ENCODE measurements around the gene GYG2. TPM values are rescaled to one million over a fixed set of nuclear protein-coding genes. Genes with fewer than 3 reads are reported as not detected.
"Not testable (repeated sequence)": the region's sequence is repeated elsewhere in the genome, so short reads cannot be mapped to it uniquely, and the experiment has no call there.

The GYG2 gene
- polyA plus RNA-seq, 4 donors: 15.2 to 17.8 (median 17.0) TPM

GRCh38 chrX:2812161-2812907 lies 16.4 kb upstream of the GYG2 start:
- not testable (repeated sequence) for DNase-seq (ENCODE audit: low read depth in 4 of 4, low spot score in 3 of 4)

DNA sequence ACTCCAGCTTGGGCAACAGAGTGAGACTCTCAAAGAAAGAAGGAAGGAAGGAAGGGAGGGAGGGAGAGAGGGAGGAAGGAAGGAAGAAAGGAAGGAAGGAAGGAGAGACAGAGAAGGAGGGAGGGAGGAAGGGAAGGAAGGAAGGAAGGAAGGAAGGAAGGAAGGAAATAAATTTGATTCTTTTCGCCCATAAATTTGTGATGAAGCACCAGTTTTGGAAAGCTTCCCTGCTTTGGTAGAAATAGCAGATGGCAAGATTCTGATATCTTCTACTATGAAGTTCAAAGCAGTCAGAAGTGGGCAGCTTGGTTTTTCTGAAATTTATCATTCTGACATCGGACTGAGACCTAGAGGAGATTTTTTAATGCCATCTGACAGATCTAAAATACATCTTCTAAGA lies 11.7 kb upstream of the GYG2 start:
- DNase-seq (ENCODE audit: low read depth in 4 of 4, low spot score in 3 of 4): no peak

GRCh38 chrX:2819345-2820135 lies 9.2 kb upstream of the GYG2 start:
- DNase-seq (ENCODE audit: low read depth in 4 of 4, low spot score in 3 of 4): no peak

DNA sequence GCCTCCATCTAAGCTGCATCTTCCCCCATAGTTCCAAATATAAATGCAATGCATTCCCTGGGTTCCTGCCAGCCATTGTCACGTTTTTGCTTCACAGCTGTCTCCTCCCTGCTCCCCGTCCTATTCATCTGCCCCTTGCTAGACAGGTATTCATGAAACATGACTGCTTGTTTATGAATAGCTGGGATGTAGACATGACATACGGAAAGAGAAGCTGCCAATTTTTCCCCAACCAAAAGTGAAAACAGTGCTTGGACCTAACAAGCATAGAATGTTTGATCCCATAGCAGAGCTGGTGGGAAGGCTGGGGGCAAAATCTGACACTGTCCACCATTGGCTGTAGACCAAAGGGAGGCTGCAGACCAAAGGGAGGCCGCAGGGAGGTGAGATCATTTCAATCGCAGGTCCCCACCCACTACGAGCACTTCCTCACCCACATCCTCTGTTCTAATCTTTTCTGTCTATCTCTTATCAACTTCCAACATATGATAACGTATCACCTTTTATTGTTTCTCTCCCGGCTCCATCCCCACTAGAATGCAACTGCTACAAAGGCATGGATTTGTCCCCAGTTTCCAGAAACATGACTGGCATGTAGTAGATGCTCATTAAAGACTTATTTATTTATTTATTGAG lies 8.5 kb upstream of the GYG2 start:
- DNase-seq (ENCODE audit: low read depth in 4 of 4, low spot score in 3 of 4): no peak

GRCh38 chrX:2823795-2824386 lies 4.8 kb upstream of the GYG2 start:
- DNase-seq (ENCODE audit: low read depth in 4 of 4, low spot score in 3 of 4): no peak

- no peak for DNase-seq (ENCODE audit: low read depth in 4 of 4, low spot score in 3 of 4)
Measured at GRCh38 chrX:2824886-2825285, 3.8 kb upstream of the GYG2 start.

DNA sequence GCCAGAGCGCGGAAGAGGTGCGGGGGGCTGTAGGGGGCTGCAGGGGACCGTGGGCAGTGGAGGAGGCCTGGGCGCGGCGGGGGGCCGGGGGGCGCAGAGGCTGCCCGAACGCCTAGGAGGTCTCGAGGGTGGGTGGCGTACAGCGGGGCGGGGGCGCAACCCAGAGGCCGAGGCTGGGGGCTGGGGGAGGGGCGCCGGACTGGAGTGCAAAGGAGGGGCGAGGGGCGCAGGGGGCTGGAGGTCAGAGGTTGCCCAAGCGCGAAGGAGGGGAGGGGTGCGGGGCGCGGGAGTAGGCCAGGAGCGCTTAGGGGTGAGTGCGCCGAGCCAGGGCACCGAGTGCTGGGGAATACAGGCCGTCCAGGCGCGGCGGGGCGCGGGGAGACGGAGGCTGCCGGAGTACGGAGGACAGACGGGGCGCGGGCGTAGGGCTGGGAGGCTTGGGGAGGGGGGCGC lies 255 bp downstream of the GYG2 start:
- DNase-seq (ENCODE audit: low read depth in 4 of 4, low spot score in 3 of 4): no peak

GRCh38 chrX:2829469-2830246 lies 928 bp downstream of the GYG2 start:
- DNase-seq (ENCODE audit: low read depth in 4 of 4, low spot score in 3 of 4): no peak

GRCh38 chrX:2831471-2832228 lies 2.9 kb downstream of the GYG2 start:
- DNase-seq (ENCODE audit: low read depth in 4 of 4, low spot score in 3 of 4): no peak

GRCh38 chrX:2837961-2838360 lies 9.2 kb downstream of the GYG2 start:
- DNase-seq (ENCODE audit: low read depth in 4 of 4, low spot score in 3 of 4): no peak

- no peak for DNase-seq (ENCODE audit: low read depth in 4 of 4, low spot score in 3 of 4)
Measured at GRCh38 chrX:2840961-2841360, 12.2 kb downstream of the GYG2 start.

DNA sequence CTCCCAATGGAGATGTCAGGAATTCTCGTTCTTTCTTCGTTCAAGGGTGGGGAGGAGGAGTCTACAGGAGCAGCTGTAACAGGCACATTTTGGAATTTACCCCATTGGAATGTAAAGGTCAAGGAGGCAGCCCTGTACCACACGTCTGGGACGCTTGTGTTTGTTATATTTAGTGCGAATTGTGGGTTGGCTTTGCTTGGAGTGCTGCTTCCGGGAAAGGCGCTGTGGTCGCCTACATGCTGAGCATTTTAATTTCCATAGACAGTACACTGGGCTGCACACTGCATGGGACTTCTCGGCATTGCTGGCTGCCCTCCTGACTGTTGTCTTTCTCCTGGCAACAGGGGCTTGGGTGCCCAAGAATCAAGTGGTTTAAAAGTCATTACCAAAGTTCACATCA lies 12.8 kb downstream of the GYG2 start:
- no peak for DNase-seq (ENCODE audit: low read depth in 4 of 4, low spot score in 3 of 4)

- no peak for DNase-seq (ENCODE audit: low read depth in 4 of 4, low spot score in 3 of 4)
Measured at GRCh38 chrX:2846992-2847391, 18.3 kb downstream of the GYG2 start.

DNA sequence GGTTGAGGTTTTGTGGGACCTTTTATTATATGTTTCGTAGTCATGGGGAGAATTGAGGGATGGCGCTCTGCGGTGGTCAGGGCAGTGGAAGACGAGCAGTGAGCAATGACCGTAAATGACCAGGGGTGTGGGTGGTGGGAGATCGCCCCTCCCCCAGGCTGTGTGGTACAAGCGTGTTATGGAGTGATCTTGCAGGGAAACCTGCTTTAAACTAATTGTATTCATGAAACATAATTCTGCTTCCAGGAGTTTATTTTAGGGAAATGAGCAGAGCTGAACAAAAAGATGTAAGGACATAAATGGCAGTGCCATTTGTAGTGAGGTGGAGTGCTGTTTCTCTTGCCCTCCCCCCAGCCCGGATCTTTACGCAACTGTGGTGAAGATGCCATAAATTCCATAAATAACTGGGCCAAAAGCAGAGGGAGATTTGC lies 20.2 kb downstream of the GYG2 start:
- no peak for DNase-seq (ENCODE audit: low read depth in 4 of 4, low spot score in 3 of 4)

DNA sequence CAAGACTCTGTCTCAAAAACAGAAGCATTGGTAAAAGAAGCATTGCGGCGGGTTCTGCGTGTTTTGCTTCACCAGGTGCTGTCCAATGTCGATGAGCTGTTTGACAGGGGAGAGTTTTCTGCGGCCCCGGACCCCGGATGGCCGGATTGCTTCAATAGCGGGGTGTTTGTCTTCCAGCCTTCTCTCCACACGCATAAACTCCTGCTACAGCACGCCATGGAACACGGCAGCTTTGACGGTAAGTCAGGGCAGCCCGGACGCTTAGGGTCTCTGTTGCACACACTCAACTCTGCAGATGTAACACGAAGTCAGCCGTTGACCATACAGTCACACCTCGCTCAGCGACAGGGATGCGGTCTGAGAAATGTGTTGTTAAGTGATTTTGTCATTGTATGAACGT lies 26.2 kb downstream of the GYG2 start:
- DNase-seq (ENCODE audit: low read depth in 4 of 4, low spot score in 3 of 4): no peak

DNA sequence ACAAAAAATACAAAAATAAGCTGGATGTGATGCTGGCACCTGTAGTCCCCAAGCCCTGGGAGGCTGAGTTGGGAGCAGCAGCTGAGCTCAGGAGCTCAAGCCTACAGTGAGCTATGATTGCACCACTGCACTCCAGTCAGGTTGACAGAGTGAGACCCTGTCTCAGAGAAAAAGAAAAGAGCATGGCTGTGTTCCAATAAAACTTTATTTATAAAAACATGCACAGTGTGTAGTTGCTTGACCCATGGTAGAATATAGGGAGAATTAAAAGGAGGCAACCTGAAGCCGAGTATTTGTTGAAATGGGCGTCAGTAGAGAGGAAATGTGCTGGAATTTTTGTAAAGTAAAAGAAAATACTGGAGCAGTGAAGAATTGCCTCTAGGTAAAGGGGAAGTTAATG lies 27.0 kb downstream of the GYG2 start:
- no peak for DNase-seq (ENCODE audit: low read depth in 4 of 4, low spot score in 3 of 4)

- DNase-seq (ENCODE audit: low read depth in 4 of 4, low spot score in 3 of 4): no peak
Measured at GRCh38 chrX:2857566-2857965, 28.8 kb downstream of the GYG2 start.

DNA sequence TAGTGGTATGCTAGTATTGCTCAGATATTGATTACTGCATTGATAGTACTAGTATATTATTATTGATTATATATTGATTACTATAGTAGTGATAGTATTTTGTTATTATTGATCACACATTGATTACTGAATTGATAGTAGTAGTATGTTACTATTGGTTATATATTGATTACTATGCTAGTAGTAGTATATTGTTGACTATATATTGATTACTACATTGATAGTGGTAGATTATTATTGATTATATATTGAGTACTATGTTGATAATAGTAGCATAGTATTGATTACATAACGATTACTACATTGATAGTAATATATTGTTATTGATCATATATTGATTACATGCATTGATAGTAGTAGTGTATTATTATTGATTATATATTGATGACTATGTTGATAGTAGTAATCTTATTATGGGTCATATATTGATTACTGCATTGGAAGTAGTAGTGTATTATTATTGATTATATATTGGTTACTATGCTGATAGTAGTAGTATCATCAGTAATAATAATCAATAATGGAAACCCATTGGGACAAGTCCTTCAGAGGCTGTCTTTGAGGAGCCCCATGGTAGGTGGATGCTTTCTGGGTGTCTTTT lies 30.6 kb downstream of the GYG2 start:
- no peak for DNase-seq (ENCODE audit: low read depth in 4 of 4, low spot score in 3 of 4)

DNA sequence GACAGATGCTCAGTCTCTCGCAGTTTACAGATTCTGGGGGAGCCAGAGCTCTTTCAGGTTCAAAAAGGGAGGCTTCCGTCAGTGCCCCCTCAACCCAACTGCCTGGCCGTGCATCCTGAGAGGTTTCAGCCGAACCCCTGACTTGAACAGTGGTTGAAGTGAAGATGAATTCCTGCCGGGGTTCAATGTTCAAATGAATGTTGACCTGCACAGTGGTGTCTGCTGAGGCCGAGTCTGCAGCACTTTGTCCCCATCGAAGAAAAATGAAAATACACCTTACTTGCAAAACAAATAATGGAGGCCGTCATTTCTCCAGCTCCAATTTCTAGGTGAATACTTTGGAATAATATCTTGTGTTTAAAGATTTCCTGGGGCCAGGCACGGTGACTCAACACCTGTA lies 33.7 kb downstream of the GYG2 start:
- no peak for DNase-seq (ENCODE audit: low read depth in 4 of 4, low spot score in 3 of 4)
